ENCODE measurements around the gene NUAK2. TPM values are rescaled to one million over a fixed set of nuclear protein-coding genes. Genes with fewer than 3 reads are reported as not detected.

NUAK2 gene
- total RNA-seq, 1 donor from 2014 or later = 0.75 TPM

DNA sequence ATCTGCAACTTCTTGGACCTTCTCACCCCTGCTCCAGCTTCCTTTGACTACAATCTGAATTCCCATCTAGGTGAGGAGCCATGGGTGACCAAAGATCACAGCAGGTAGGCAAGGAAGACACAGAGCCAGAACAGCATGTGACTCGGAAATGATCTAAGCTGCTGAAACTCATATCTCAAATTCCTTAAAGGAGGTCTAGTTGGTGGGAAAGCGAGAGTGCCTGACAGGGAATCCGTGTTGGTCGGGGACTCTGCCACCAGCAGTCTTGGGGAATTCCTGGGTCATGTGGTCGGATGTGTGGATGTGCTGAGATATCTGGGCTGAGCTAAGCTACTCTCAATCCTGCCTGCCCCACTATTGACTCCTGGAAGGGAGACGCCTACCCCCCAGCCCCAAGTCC lies 3.2 kb upstream of the NUAK2 start:
- intact Hi-C loops (cut with DNase I) = loop anchor here (1.0 kb wide), 1 partner anchor 51 kb away; no protein-coding TSS in a partner anchor
- DNase-seq (ENCODE audit: low spot score) = no peak

DNA sequence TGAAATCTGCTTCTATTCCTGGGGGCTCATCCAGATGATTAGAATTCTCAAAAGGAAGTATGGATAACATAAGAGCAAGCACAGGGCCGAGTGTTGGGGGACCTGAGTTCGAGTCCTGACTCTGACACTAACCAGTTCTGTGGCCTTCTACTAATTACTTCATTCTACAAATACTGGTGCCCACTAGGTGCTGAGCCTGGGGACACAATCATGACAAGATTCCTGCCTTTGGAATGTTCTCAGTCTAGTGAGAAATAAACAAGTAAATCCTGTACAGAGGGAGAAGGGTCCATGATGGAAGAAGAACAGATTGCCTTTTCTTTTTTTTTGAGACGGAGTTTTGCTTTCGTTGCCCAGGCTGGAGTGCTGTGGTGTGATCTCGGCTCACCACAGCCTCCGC lies 2.2 kb upstream of the NUAK2 start:
- intact Hi-C loops (cut with DNase I) = loop anchor here (1.0 kb wide), 1 partner anchor 50 kb away; no protein-coding TSS in a partner anchor
- DNase-seq (ENCODE audit: low spot score) = no peak

DNA sequence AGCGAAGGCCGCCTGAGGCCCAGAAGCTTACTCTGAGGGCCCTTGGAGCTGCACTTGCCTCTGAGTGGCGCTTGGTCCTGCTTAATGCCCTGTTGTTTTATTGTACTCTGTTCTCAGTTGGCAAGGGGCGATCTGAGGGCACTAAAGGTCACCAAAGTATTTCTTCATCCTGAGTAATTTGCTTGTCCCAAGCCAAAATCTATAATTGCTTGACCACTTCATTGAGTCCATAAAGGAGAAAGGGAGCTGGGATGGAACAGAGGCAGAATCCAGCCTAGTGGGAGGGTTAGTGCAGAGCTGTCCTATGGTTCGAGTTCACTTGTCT lies 376 bp upstream of the NUAK2 start:
- intact Hi-C loops (cut with DNase I) = no loop called here

DNA sequence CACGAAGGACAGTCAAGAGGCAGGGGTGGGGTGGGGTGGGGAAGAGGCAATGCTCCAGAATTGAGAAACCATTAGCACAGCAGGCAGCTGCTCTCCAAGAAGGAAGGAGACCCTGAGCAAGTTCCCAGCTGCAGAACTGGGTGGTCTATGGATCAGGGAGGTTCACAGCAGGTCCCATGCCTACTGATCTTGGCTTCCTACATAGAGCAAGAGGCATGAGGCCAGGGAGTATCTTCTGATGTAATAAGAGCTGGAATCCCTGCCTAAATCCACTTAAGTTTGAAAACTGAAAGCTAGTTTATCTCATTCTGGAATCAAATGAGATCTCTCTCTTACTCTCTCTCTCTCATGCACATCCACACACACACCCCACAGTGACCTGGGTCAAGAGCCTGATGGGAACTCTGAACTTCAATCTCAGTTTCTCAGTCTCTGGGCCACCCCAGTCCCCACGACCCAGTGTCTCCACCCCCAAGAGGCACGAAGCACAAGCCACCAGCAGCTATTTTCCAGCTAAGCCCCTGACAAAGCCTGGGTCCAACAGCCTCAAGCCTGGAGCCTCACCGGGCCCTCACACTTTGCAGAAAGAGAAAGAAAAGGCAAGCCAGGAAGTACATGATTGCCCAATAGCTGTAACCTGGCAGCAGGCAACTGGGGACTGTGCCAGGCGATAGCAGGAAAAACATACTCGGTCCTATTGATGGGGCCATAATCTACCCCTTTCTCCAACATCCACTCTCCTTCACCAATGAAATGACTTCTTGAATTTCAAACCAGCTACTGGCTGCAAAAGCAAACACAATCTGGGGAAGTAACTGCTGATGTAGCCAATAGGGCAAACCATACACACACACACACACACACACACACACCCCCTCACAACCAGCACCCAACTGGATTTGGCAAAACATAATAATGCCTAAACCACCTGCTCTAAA lies 2.2 kb downstream of the NUAK2 start:
- intact Hi-C loops (cut with DNase I) = no loop called here
- peak; percentile 79 for DNase-seq (ENCODE audit: low spot score)

More for the DNA sequence above, 376 bp upstream of the NUAK2 start:
- no peak for DNase-seq (ENCODE audit: low spot score)

GRCh38 chr1:205318231-205318991 lies 3.1 kb downstream of the NUAK2 start:
- intact Hi-C loops (cut with DNase I) = no loop called here
- DNase-seq (ENCODE audit: low spot score) = no peak

DNA sequence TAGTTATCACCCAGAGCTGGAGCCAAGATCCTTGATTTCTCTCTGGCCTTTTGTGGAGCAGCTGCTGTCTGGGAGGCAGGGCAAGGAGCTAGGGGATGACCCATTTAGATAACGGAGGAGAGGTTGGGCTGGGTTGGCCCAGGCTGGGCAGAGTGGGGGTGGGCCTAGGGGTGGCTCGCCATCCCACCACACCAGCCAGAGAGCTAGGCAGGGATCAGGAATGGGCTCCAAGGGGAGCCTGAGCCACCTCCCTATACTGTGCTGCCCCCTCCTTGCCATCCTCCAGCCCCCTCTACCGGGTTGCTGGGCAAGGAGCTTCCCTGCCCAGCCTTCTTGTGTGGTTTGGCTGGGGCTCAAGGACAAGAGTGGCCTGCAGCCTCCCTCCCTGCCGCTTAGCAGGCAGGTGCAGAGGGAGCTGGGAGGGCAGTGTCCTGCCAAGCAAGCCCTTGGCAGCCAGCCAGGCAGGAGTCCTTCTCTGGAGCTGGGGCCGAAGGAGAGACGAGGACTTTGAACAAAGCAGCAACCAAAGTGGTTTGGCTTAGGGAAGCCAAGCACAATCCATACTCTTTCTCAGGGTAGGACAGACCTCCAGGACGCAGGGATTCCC lies 4.1 kb downstream of the NUAK2 start:
- DNase-seq (ENCODE audit: low spot score) = peak; percentile 85
- intact Hi-C loops (cut with DNase I) = no loop called here

GRCh38 chr1:205316161-205316566 lies 5.4 kb downstream of the NUAK2 start:
- DNase-seq (ENCODE audit: low spot score) = no peak

GRCh38 chr1:205315008-205315618 lies 6.4 kb downstream of the NUAK2 start:
- no peak for DNase-seq (ENCODE audit: low spot score)
- intact Hi-C loops (cut with DNase I) = no loop called here

More at GRCh38 chr1:205316161-205316566, 5.4 kb downstream of the NUAK2 start:
- intact Hi-C loops (cut with DNase I) = no loop called here

DNA sequence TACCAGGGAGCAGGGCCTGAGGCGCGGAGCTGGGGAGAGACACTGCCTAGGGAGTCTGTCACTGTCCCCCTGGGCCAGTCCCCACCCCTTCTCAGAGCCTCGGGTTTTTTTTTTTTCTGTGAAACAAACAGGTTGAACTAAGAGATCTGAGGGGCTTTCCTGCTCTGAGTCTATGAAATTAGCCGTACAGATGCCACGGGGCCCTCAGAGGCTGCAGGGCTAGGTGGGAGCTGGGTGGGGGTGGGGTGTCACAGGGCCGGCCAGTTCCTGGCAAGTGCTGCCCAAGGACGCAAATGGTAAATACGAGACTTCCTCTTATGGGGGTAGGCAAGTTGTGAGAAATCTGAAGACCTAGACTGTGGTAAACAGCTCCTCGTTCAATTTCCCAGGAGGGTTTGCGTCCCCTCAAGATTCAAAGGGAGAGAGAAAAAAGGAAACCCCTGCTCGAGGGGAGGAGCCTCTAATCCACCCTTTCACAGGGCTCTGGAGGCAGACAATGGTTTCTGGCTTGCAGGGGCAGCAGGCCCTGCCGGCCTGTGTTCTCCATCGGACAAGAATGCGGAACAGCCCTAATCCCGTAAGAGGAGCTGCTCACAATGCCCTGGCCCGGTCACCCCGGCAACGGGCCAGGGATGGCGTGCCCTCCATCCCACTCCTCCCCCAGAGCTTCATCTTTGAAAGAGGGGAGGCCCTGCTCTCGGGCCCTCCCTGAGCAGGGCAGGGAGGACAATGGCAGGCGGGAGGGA lies 7.8 kb downstream of the NUAK2 start:
- intact Hi-C loops (cut with DNase I) = no loop called here
- DNase-seq (ENCODE audit: low spot score) = peak; percentile 85

- intact Hi-C loops (cut with DNase I) = no loop called here
- no peak for DNase-seq (ENCODE audit: low spot score)
Measured at GRCh38 chr1:205312866-205313562, 8.5 kb downstream of the NUAK2 start.

DNA sequence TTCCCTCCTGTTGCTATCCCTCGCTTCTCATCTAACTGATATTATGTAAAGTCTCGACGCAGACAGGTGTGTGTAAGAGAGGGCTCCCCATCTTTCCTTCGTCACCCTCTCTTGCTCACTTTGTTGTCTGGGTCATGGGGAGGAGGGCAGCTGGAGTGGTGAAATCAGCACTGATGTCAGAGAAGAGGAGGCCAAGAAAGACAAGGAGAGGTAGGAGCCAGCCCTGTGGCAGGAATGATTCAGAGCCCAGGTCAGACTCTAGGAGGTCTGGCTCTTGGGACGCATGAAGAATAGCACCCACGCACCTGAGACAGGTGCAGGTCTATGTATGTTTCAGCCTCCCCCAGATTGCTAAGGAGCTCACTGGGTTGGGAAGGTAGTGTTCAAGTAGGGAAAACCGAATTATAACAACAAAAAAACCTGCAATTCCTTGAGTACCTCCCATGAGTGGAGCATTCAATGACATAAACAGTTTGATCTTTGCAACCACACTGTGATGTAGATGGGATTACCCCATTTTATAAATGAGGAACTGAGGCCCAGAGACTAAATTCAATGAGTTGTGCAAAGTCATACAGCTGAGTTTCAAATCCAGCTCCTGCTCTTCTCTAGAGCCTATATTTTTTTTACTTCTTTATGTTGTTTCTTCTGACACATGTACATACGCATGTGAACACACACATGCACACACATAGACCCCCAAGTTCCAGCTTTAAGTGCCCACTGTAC lies 10.4 kb downstream of the NUAK2 start:
- DNase-seq (ENCODE audit: low spot score) = no peak
- intact Hi-C loops (cut with DNase I) = no loop called here

DNA sequence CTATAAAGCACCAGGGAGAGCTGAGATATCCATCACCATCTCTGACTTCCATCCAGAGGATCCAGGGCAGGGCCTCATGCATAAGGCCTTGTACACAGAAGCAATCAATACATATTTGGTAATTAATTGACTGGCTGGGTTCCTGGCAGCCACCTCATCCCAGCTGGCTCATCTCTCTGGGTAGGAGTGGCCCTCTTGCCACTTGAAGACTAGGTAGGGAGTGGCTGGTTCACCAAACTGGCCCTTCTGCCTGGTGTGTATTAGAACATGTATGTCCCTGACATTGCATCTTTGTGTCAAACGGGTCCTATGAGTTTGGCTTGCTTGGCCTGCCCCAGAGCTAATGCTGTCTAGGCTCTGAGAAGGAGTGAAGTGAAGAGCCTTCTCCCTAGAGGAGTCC lies 11.8 kb downstream of the NUAK2 start:
- DNase-seq (ENCODE audit: low spot score) = no peak
- intact Hi-C loops (cut with DNase I) = no loop called here

- intact Hi-C loops (cut with DNase I) = no loop called here
- DNase-seq (ENCODE audit: low spot score) = no peak
Measured at GRCh38 chr1:205306929-205307566, 14.5 kb downstream of the NUAK2 start.

- intact Hi-C loops (cut with DNase I) = no loop called here
- no peak for DNase-seq (ENCODE audit: low spot score)
Measured at GRCh38 chr1:205304695-205305070, 16.9 kb downstream of the NUAK2 start.

GRCh38 chr1:205304046-205304694 lies 17.4 kb downstream of the NUAK2 start:
- no peak for DNase-seq (ENCODE audit: low spot score)
- intact Hi-C loops (cut with DNase I) = no loop called here

DNA sequence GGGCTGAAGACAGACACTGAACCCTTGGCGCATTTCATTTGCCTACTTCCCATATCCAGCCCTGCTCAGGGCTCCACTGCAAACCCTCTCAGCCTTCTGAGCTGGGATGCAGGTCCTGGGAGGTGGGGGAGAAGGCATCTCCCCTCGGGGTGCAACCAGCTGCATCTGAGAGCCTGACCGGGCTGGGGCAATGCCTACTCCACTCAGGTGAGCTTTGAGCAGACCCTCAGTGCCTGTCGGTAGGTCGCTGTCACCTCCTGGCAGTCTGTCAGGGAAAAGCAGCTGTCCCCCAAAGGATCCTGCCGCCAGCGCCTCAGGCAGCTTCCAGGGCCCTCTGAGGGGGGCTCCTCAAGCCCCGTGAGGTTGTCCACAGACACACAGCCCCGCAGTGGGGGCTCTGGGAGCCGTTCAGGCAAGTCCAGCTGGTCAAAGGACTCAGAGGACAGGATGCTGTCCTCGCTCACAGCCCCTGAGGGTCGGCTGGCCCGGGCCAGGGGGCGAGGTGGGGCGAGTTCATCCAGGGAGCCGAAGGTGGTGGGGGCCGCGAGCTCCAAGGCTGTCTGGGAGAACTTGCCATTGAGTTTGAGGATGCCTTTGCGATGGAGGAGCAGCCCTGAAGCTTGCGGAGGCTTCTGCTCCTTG lies 18.2 kb downstream of the NUAK2 start:
- no peak for DNase-seq (ENCODE audit: low spot score)
- intact Hi-C loops (cut with DNase I) = no loop called here
